GM12873 (cell line): ENCODE results near the gene SLC4A3.

Experiments
- TF ChIP-seq, protein P1 (sequence below): IDR thresholded peaks from 2 replicates; pipeline ENCODE4 v1.5.1; 2012; ENCODE audit warnings: low read depth, mild to moderate bottlenecking, moderate library complexity, low read length, control low read depth; ENCODE audit not compliant: insufficient read depth; ENCODE audit errors: missing control alignments

Gene SLC4A3

DNA sequence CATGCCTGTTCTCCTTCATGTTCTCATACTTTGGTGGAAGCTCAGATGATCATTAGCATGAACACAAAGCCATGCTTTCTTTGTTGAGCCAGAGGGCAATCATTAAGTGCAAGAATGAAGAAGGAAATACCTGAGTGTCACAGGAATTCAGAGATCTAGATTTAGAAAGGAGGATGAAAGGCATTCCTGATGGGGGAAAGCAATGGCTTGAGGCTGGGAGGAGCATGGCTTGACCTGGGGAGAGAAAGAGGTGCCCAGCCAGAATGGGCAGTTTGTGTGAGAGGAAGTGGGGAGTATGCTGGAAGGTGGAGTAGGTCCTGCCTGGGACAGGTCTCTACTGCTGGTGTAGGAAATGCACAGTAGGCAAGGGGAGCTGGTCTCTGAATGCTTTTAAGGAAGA, 35.1 kb downstream of the SLC4A3 start:
- TF ChIP-seq, protein P1, sequence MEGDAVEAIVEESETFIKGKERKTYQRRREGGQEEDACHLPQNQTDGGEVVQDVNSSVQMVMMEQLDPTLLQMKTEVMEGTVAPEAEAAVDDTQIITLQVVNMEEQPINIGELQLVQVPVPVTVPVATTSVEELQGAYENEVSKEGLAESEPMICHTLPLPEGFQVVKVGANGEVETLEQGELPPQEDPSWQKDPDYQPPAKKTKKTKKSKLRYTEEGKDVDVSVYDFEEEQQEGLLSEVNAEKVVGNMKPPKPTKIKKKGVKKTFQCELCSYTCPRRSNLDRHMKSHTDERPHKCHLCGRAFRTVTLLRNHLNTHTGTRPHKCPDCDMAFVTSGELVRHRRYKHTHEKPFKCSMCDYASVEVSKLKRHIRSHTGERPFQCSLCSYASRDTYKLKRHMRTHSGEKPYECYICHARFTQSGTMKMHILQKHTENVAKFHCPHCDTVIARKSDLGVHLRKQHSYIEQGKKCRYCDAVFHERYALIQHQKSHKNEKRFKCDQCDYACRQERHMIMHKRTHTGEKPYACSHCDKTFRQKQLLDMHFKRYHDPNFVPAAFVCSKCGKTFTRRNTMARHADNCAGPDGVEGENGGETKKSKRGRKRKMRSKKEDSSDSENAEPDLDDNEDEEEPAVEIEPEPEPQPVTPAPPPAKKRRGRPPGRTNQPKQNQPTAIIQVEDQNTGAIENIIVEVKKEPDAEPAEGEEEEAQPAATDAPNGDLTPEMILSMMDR, result no peak

- TF ChIP-seq, protein P1, result no peak
Observed at GRCh38 chr2:219663116-219663762, 35.8 kb downstream of the SLC4A3 start.

DNA sequence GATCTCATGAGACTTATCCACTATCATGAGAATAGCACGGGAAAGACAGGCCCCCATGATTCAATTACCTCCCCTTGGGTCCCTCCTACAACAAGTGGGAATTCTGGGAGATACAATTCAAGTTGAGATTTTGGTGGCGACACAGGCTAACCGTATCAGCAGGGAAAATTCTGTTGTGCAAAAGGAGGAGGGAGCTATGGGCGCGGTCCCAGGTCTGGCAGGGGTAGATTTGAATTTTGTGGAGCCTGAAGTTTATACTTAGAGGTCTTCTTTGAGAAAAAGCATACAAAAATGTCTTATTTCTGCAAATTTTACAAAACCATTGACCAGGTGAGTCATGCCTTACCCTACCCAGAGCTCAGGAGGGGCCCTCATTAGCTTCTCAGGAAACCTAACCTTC, 36.6 kb downstream of the SLC4A3 start:
- TF ChIP-seq, protein P1, result no peak

- TF ChIP-seq, protein P1, result no peak
Observed at GRCh38 chr2:219664944-219665343, 37.5 kb downstream of the SLC4A3 start.

DNA sequence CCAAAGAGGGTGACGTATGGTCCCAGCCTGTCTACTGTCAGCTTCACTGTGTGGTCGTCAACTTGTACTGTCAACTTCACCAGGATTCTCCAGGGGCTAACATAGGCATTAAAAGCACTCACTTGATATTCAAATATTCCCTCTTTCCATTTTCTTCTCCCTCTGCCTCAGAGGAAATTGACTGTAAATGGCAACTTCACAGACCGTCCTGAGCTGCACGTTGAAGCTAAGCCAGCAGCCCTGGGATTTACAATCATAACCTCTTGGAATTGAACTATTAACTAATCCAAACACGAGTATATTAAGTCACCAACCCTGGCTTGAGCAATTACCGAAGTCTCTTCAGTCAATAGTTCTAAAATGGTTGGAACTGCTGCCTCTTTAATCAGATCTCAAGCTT, 38.5 kb downstream of the SLC4A3 start:
- TF ChIP-seq, protein P1, result no peak

- TF ChIP-seq, protein P1, result no peak
Observed at GRCh38 chr2:219668316-219668715, 40.9 kb downstream of the SLC4A3 start.

- TF ChIP-seq, protein P1, result no peak
Observed at GRCh38 chr2:219670386-219670785, 43.0 kb downstream of the SLC4A3 start.
